Measurements from ENCODE around the gene SRPK1.

DNA sequence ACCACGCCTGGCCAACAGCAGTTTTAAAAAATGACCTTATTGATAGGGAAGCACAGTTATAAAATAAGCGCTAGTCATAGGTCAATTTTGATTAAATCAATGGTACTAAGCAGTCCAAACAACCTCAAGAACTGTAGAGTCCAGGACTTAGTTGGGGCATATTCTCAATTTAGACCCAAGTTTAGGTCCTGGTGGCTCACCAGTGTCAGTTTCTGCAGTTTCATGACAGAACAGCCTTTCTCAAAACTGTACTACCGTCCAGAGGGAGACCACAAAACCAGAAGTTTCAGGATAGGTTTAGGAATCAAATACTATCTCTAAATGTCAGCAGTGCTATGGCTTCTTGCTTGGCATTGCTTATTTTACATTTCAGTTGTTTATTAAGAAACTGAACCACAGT is 76.6 kb downstream of the SRPK1 start:
- no peak for TF ChIP-seq SNAI2 (CRISPR knock-in tag; IDR thresholded peaks at IDR 0.05)
- TF ChIP-seq TSHZ2 (CRISPR knock-in tag; IDR thresholded peaks at IDR 0.05), result no peak
- no peak for TF ChIP-seq ZFP3 (CRISPR knock-in tag; IDR thresholded peaks at IDR 0.05)
- TF ChIP-seq PPARA (CRISPR knock-in tag; IDR thresholded peaks at IDR 0.05; ENCODE audit: borderline replicate concordance), result no peak
- no peak for TF ChIP-seq ZFP30 (CRISPR knock-in tag; IDR thresholded peaks at IDR 0.05)
- no peak for TF ChIP-seq ZNF70 (CRISPR knock-in tag; IDR thresholded peaks at IDR 0.05)
- TF ChIP-seq, protein P1, sequence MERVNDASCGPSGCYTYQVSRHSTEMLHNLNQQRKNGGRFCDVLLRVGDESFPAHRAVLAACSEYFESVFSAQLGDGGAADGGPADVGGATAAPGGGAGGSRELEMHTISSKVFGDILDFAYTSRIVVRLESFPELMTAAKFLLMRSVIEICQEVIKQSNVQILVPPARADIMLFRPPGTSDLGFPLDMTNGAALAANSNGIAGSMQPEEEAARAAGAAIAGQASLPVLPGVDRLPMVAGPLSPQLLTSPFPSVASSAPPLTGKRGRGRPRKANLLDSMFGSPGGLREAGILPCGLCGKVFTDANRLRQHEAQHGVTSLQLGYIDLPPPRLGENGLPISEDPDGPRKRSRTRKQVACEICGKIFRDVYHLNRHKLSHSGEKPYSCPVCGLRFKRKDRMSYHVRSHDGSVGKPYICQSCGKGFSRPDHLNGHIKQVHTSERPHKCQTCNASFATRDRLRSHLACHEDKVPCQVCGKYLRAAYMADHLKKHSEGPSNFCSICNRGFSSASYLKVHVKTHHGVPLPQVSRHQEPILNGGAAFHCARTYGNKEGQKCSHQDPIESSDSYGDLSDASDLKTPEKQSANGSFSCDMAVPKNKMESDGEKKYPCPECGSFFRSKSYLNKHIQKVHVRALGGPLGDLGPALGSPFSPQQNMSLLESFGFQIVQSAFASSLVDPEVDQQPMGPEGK (CRISPR knock-in tag; IDR thresholded peaks at IDR 0.05; ENCODE audit: borderline replicate concordance), result no peak
